Omental fat pad (tissue), 4 donors: ENCODE data around the gene SGMS1. TPM values are rescaled to one million over a fixed set of nuclear protein-coding genes. Genes with fewer than 3 reads are reported as not detected.
"Not testable (repeated sequence)": the region's sequence is repeated elsewhere in the genome, so short reads cannot be mapped to it uniquely, and the experiment has no call there.

Source experiments
- ATAC-seq: fragments of 150-250 bp; one replicate; pipeline ENCODE4 v1.9.1; 2016; ENCODE audit warnings: mild to moderate bottlenecking, moderate library complexity; ENCODE audit not compliant: low FRiP score
- DNase-seq: peaks from one replicate; pipeline ENCODE4 v3.0.0-alpha.2; 2019; ENCODE audit warnings: low spot score
- total RNA-seq, 4 donors: library from RNA; depleted of rRNA; stranded (reverse); fragments of >200 nt; gene quantifications; one replicate each; pipeline ENCODE4 v1.1.0, GENCODE V29; 2016
- TF ChIP-seq, protein P1 (sequence below), 3 donors: fragments of 450-650 bp; IDR thresholded peaks; one replicate each; pipeline ENCODE4 v1.5.1; 2016 to 2017; ENCODE audit warnings: antibody characterized with exemption in 3 of 3, mild to moderate bottlenecking in 3 of 3, moderate library complexity in 2 of 3

The SGMS1 gene
- total RNA-seq, 4 donors from 2014 or later, result 82.5 to 136 (median 96.4) TPM

DNA sequence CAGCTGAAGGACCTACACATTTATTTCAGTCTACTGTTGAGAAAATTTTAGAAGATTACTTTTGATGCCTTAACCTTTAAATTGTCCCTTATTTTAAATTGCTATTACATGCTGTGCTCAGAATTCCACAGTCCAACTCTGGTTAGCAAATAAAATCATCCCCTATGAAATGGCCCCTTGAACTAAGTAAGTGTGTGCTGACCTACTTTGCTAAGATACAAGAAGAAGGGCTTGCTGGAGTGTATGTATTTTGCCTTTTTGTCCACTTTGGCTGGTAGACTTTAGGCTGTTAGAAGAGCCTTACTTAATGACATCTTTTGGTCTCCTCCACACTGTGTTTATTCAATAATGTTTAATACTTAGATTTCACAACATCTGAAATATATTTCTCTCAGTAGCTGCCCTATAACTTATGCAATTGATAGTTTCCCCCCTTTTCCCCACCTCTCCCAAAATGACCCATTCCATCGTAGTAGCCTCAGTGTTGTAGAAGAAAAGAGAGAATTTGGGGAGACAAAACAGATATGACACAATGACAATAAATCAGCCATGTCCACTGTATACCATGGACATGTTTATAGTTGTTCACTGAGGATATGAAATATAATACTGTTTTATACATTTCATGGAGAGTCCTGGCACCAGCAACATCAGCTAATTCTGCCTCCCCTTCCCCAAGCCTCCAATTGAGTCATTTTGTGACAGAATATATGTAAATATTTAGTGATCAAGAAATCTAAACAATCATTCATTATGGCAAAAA, 264.6 kb downstream of the SGMS1 start:
- TF ChIP-seq, protein P1, sequence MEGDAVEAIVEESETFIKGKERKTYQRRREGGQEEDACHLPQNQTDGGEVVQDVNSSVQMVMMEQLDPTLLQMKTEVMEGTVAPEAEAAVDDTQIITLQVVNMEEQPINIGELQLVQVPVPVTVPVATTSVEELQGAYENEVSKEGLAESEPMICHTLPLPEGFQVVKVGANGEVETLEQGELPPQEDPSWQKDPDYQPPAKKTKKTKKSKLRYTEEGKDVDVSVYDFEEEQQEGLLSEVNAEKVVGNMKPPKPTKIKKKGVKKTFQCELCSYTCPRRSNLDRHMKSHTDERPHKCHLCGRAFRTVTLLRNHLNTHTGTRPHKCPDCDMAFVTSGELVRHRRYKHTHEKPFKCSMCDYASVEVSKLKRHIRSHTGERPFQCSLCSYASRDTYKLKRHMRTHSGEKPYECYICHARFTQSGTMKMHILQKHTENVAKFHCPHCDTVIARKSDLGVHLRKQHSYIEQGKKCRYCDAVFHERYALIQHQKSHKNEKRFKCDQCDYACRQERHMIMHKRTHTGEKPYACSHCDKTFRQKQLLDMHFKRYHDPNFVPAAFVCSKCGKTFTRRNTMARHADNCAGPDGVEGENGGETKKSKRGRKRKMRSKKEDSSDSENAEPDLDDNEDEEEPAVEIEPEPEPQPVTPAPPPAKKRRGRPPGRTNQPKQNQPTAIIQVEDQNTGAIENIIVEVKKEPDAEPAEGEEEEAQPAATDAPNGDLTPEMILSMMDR (IDR thresholded peaks at IDR 0.05), result no peak
- no peak for DNase-seq
- no peak for ATAC-seq

DNA sequence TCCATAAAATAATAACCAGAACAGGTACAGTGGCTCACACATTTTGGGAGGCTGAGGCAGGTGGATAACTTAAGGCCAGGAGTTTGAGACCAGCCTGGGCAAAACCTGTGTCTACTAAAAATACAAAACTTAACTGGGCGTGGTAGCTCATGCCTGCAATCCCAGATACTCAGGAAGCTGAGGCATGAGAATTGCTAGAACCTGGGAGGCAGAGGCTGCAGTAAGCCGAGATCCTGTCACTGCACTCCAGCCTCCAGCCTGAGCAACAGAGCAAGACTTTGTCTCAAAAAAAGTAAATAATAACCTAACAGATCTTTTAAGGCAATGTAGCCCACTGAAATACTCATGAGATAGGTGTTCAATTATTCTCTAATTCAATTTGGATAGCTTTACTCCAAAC, 265.3 kb downstream of the SGMS1 start:
- no peak for ATAC-seq
- TF ChIP-seq, protein P1 (IDR thresholded peaks at IDR 0.05), result no peak
- no peak for DNase-seq

DNA sequence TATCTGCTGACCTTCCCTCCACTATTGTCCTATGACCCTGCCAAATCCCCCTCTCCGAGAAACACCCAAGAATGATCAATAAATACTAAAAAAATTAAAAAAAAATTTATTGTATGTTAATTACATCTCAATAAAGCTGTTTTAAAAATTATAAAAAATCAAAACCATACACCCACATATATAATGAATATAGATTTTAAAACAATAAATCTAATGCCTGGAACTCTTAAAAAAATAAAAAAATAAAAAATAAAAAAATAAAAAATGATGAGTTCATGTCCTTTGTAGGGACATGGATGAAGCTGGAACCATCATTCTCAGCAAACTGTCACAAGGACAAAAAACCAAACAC, 267.3 kb downstream of the SGMS1 start:
- DNase-seq, ATAC-seq: not testable (repeated sequence)

DNA sequence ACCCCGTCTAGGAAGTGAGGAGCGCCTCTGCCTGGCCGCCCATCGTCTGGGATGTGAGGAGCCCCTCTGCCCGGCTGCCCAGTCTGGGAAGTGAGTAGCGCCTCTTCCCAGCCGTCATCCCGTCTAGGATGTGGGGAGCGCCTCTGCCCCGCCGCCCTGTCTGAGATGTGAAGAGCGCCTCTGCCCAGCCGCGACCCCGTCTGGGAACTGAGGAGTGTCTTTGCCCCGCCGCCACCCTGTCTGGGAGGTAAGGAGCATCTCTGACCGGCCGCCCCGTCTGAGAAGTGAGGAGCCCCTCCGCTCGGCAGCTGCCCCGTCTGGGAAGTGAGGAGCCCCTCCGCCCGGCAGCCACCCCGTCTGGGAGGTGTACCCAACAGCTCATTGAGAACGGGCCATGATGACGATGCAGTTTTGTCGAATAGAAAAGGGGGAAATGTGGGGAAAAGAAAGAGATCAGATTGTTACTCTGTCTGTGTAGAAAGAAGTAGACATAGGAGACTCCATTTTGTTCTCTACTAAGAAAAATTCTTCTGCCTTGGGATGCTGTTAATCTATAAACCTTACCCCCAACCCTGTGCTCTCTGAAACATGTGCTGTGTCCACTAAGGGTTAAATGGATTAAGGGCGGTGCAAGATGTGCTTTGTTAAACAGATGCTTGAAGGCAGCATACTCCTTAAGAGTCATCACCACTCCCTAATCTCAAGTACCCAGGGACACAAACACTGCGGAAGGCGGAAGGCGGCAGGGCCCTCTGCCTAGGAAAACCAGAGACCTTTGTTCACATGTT, 267.9 kb downstream of the SGMS1 start:
- DNase-seq, ATAC-seq: not testable (repeated sequence)

DNA sequence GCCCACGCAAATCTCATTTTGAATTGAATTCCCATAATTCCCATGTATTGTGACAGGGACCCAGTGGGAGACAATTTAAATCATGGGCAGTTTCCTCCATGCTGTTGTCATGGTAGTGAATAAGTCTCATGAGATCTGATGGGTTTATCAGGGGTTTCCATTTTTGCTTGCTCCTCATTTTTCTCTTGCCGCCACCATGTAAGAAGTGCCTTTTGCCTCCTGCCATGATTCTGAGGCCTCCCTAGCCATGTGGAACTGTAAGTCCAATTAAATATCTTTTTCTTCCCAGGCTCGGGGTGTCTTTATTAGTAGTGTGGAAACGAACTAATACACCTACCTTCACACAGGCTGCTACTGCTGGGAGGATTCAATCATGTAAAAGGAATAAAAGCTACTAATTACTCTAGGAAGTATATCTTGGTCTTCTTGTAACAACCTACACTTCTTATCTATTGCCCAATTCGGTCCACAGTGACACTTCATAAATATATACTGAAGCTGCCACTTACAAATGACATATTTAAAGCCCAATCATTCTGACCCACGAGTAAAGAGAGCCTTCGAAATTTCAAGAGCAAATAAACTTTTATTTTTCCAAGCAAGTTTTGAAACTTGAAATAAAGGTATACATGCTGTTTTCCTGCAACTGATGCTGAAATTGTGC, 272.1 kb downstream of the SGMS1 start:
- no peak for ATAC-seq
- TF ChIP-seq, protein P1 (IDR thresholded peaks at IDR 0.05), result no peak
- DNase-seq, result no peak

DNA sequence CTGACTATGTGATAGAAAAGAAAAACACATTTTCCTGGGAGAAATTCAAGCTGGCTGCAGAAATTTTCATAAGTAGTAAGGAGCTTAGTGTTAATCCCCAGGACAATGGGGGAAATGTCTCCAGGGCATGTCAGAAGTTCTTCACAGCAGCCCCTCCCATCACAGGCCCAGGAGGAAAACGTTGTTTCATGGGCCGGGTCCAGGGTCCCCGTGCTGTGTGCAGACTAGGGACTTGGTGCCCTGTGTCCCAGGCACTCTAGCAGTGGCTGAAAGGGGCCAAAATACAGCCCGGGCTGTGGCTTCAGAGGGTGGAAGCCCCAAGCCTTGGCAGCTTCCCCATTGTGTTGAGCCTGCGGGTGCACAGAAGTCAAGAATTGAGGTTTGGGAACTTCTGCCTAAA, 273.4 kb downstream of the SGMS1 start:
- TF ChIP-seq, protein P1 (IDR thresholded peaks at IDR 0.05), result no peak
- no peak for DNase-seq
- ATAC-seq, result no peak

DNA sequence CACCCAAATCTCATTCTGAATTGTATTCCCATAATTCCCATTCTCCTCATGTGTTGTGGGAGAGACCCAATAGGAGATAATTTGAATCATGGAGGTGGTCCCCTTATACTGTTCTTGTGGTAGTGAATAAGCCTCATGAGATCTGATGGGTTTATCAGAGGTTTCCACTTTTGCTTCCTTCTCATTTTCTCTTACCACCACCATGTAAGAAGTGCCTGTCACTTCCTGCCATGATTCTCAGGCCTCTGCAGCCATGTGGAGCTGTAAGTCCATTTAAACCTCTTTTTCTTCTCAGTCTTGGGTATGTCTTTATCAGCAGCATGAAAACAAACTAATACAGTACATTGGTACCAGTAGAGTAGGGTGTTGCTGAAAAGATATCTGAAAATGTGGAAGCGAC, 274.2 kb downstream of the SGMS1 start:
- DNase-seq, result no peak
- TF ChIP-seq, protein P1 (IDR thresholded peaks at IDR 0.05), result no peak
- no peak for ATAC-seq
